H1 (cell line): ENCODE measurements around the gene DIP2C. TPM values are rescaled to one million over a fixed set of nuclear protein-coding genes. Genes with fewer than 3 reads are reported as not detected.

ENCODE experiments used
- CTCF ChIA-PET: fragments of 300-600 bp; sonication (Branson Sonifier 250); formaldehyde crosslinking; loops from one replicate; lab custom pipeline; 2021; ENCODE audit not compliant: partially characterized antibody; lab: Charles Lee
- POLR2A ChIA-PET: fragments of 300-600 bp; sonication (Branson Sonifier 250); formaldehyde crosslinking; loops from one replicate; lab custom pipeline; 2021; ENCODE audit warnings: inconsistent platforms; ENCODE audit not compliant: partially characterized antibody; lab: Charles Lee
- DNase-seq, 2 experiments: peaks; one replicate each; pipeline versions ENCODE4 v3.0.0 to v3.0.0-alpha.2; 2010 to 2022; ENCODE audit warnings: low spot score in 2 of 2, low read depth in 1 of 2, mixed read lengths in 1 of 2
- FAIRE-seq: peaks from 2 replicates; lab custom pipeline; 2011; peaks lifted over from hg19 to GRCh38; lab: Jason Lieb, UNC
- H2AFZ ChIP-seq: 2 replicates; pipeline ENCODE4 v1.8.1; 2012; ENCODE audit warnings: low read length, inconsistent platforms
- H2AK5ac ChIP-seq: 2 replicates; pipeline ENCODE4 v1.6.1; 2013; ENCODE audit warnings: low read depth, low read length
- H2BK120ac ChIP-seq: replicated peaks from 2 replicates; pipeline ENCODE3; 2013; ENCODE audit warnings: low read depth, low read length, inconsistent platforms
- H2BK12ac ChIP-seq: 2 replicates; pipeline ENCODE4 v1.6.1; 2013; ENCODE audit warnings: low read depth, low read length
- H2BK15ac ChIP-seq: 2 replicates; pipeline ENCODE4 v1.6.1; 2013; ENCODE audit warnings: low read length
- H2BK20ac ChIP-seq: 2 replicates; pipeline ENCODE4 v1.6.1; 2013; ENCODE audit warnings: low read length
- H2BK5ac ChIP-seq: 2 replicates; pipeline ENCODE4 v1.6.1; 2013; ENCODE audit warnings: low read depth, low read length
- H3K14ac ChIP-seq: 2 replicates; pipeline ENCODE4 v1.6.1; 2013; ENCODE audit warnings: inconsistent platforms; ENCODE audit not compliant: insufficient read length
- H3K18ac ChIP-seq: 2 replicates; pipeline ENCODE4 v1.6.1; 2013; ENCODE audit warnings: low read length; ENCODE audit errors: extremely low read depth
- H3K23ac ChIP-seq: 2 replicates; pipeline ENCODE4 v1.6.1; 2013; ENCODE audit warnings: inconsistent platforms; ENCODE audit not compliant: insufficient read length
- H3K23me2 ChIP-seq: 2 replicates; pipeline ENCODE4 v1.6.1; 2013; ENCODE audit warnings: low read depth, low read length
- H3K27ac ChIP-seq: 2 replicates; pipeline ENCODE4 v1.6.1; 2011; ENCODE audit warnings: low read depth, low read length, inconsistent platforms
- H3K27me3 ChIP-seq, 4 experiments: replicated peaks in 1 of 4; 1 replicate in 1 of 4; 2 replicates in 3 of 4; pipeline versions ENCODE4 v1.6.1 to v1.8.1; 2011 to 2013; ENCODE audit warnings: low read length in 3 of 4, mild to moderate bottlenecking in 3 of 4, inconsistent platforms in 2 of 4, mixed read lengths in 2 of 4, moderate library complexity in 1 of 4; ENCODE audit not compliant: control insufficient read depth in 3 of 4, insufficient read depth in 3 of 4; ENCODE audit errors: extremely low read depth in 1 of 4
- H3K36me3 ChIP-seq, 4 experiments: 2 replicates each; pipeline versions ENCODE4 v1.6.1 to v1.8.1; 2011 to 2013; ENCODE audit warnings: mild to moderate bottlenecking in 4 of 4, low read length in 3 of 4, moderate library complexity in 2 of 4, control low read depth in 1 of 4, inconsistent platforms in 1 of 4; ENCODE audit not compliant: insufficient read depth in 4 of 4, control insufficient read depth in 2 of 4
- H3K4ac ChIP-seq: replicated peaks from 2 replicates; pipeline ENCODE3; 2013; ENCODE audit warnings: low read length, low read depth, mixed read lengths, inconsistent platforms; ENCODE audit not compliant: insufficient read length
- H3K4me1 ChIP-seq, 4 experiments: replicated peaks in 1 of 4; 1 replicate in 1 of 4; 2 replicates in 3 of 4; pipeline versions ENCODE4 v1.6.1 to v1.8.1; 2011 to 2013; ENCODE audit warnings: low read length in 3 of 4, inconsistent platforms in 2 of 4, mixed read lengths in 1 of 4; ENCODE audit not compliant: insufficient read depth in 4 of 4, control insufficient read depth in 3 of 4
- H3K4me2 ChIP-seq, 2 experiments: 2 replicates each; pipeline versions ENCODE4 v1.6.1 to v1.8.1; 2011 to 2013; ENCODE audit warnings: low read depth in 2 of 2, low read length in 2 of 2, control low read depth in 1 of 2, inconsistent platforms in 1 of 2, mild to moderate bottlenecking in 1 of 2; ENCODE audit not compliant: insufficient read depth in 1 of 2
- H3K4me3 ChIP-seq, 4 experiments: fragments of 200-600, 300-600 bp in 1 of 4; sonication (generic), shearing (Covaris generic), sonication (Bioruptor Twin) in 1 of 4; 2 replicates each; pipeline versions ENCODE4 v1.5.1 to v1.8.1; 2011 to 2016; ENCODE audit warnings: low read length in 4 of 4, low read depth in 3 of 4, control low read depth in 2 of 4, inconsistent platforms in 2 of 4, mild to moderate bottlenecking in 2 of 4, mixed read lengths in 1 of 4, moderate library complexity in 1 of 4; ENCODE audit not compliant: insufficient read depth in 2 of 4; ENCODE audit errors: extremely low read depth in 1 of 4
- H3K56ac ChIP-seq: replicated peaks from 2 replicates; pipeline ENCODE3; 2013; ENCODE audit warnings: low read depth, mild to moderate bottlenecking, mixed read lengths, low read length, inconsistent platforms; ENCODE audit not compliant: insufficient read length
- H3K79me1 ChIP-seq: 2 replicates; pipeline ENCODE4 v1.6.1; 2013; ENCODE audit warnings: low read depth, low read length, control low read depth
- H3K79me2 ChIP-seq, 2 experiments: 2 replicates each; pipeline versions ENCODE4 v1.6.1 to v1.8.1; 2012 to 2013; ENCODE audit warnings: low read length in 2 of 2, mild to moderate bottlenecking in 2 of 2, inconsistent platforms in 1 of 2; ENCODE audit not compliant: insufficient read depth in 2 of 2, control insufficient read depth in 1 of 2
- H3K9ac ChIP-seq, 4 experiments: replicated peaks in 1 of 4; 1 replicate in 1 of 4; 2 replicates in 3 of 4; pipeline versions ENCODE4 v1.6.1 to v1.8.1; 2011 to 2013; ENCODE audit warnings: low read depth in 3 of 4, low read length in 3 of 4, control low read depth in 2 of 4, mild to moderate bottlenecking in 2 of 4, moderate library complexity in 2 of 4, inconsistent platforms in 1 of 4; ENCODE audit errors: extremely low read depth in 1 of 4
- H3K9me3 ChIP-seq, 2 experiments: 2 replicates each; pipeline versions ENCODE4 v1.6.1 to v1.8.1; 2012 to 2013; ENCODE audit warnings: mild to moderate bottlenecking in 2 of 2, moderate library complexity in 2 of 2, control low read depth in 1 of 2, inconsistent platforms in 1 of 2, low read depth in 1 of 2, low read length in 1 of 2, mixed read lengths in 1 of 2; ENCODE audit not compliant: insufficient read depth in 2 of 2
- H4K20me1 ChIP-seq, 2 experiments: replicated peaks in 1 of 2; 2 replicates each; pipeline versions ENCODE3 to v1.8.1; 2011 to 2013; ENCODE audit warnings: inconsistent platforms in 2 of 2, low read length in 2 of 2, mild to moderate bottlenecking in 1 of 2; ENCODE audit not compliant: insufficient read depth in 2 of 2, control insufficient read depth in 1 of 2
- H4K5ac ChIP-seq: 2 replicates; pipeline ENCODE4 v1.6.1; 2013; ENCODE audit warnings: low read length, low read depth, mixed read lengths, inconsistent platforms; ENCODE audit not compliant: insufficient read length
- H4K8ac ChIP-seq: 2 replicates; pipeline ENCODE4 v1.8.0; 2013; ENCODE audit warnings: mild to moderate bottlenecking, moderate library complexity, low read length, inconsistent platforms; ENCODE audit not compliant: insufficient read depth; ENCODE audit errors: extremely low read depth
- H4K91ac ChIP-seq: replicated peaks from 2 replicates; pipeline ENCODE3; 2013; ENCODE audit warnings: low read length, mixed read lengths, inconsistent platforms; ENCODE audit not compliant: insufficient read length
- CREB1 ChIP-seq: IDR thresholded peaks from 2 replicates; pipeline ENCODE4 v1.6.1; 2012; ENCODE audit warnings: inconsistent platforms
- WGBS, 2 experiments: shearing (Covaris generic) in 1 of 2; methylation state at CpG; one replicate each; pipeline versions ENCODE4 v1.1.6 to v1.1.7; 2013 to 2015; ENCODE audit warnings: low lambda C conversion rate in 2 of 2, mixed read lengths in 2 of 2, inconsistent platforms in 1 of 2, low coverage in 1 of 2, missing lambda C conversion rate in 1 of 2; ENCODE audit not compliant: insufficient replicate concordance in 2 of 2, insufficient coverage in 1 of 2, insufficient read length in 1 of 2; ENCODE audit errors: extremely low coverage in 1 of 2, missing lambda C conversion rate in 1 of 2; 5-methylcytosine and 5-hydroxymethylcytosine counted together
- polyA plus RNA-seq, 7 experiments: library from polyadenylated mRNA; depleted of rRNA in 3 of 7; stranded (reverse) in 5 of 7; unstranded in 2 of 7; fragments of >200 nt in 5 of 7; fragments of 200-250 nt in 2 of 7; gene quantifications; 1 replicate in 5 of 7; 2 replicates in 1 of 7; 4 replicates in 1 of 7; pipeline versions ENCODE4 v1.2.1 to v1.2.3, GENCODE V29; 2011 to 2013; ENCODE audit warnings: missing spikeins in 2 of 7, mixed read lengths in 2 of 7
- total RNA-seq: library from RNA; stranded (reverse); fragmentation: NEBNext Ultra II Directional; extraction: Animal tissue kit (Norgen Biotek cat#: 25700); gene quantifications from 2 replicates; pipeline ENCODE4 v1.2.1, GENCODE V29; 2021

Gene DIP2C
- total and polyA plus RNA-seq, 2 of the 8 experiments (the other 6 are each of a cell fraction or from before 2014, with no cell fraction given), result 3.8 to 9.3 TPM

- POLR2A ChIA-PET, result no interaction called here
- FAIRE-seq, result no peak
- Histone ChIP-seq H2AK5ac (no peak overlapping the region), H3K4me3 (no peak overlapping the region), H4K8ac (no peak overlapping the region), H2BK5ac (no peak overlapping the region), H2AFZ (no peak overlapping the region), H4K91ac (no peak overlapping the region), H2BK12ac (no peak overlapping the region), H3K18ac (no peak overlapping the region), H3K79me2 (peaks cover 0 to 8% of the 10 kb centered on the region in 2 experiments; a peak in 1 of 4 replicates), H3K36me3 (no peaks in the 10 kb centered on the region), H3K9me3 (no peaks in the 10 kb centered on the region), H3K9ac (no peak overlapping the region), H4K5ac (no peak overlapping the region), H3K27ac (no peak overlapping the region), H3K4me1 (no peaks in the 10 kb centered on the region; a peak in 1 of 7 replicates), H3K23me2 (no peaks in the 10 kb centered on the region), H3K79me1 (peaks cover 8% of the 10 kb centered on the region), H3K4me2 (no peak overlapping the region), H3K56ac (no peak overlapping the region), H3K4ac (no peak overlapping the region), H4K20me1 (peaks cover 1 to 7% of the 10 kb centered on the region in 2 experiments), H2BK120ac (no peak overlapping the region), H3K14ac (no peak overlapping the region), H2BK20ac (no peak overlapping the region), H2BK15ac (no peak overlapping the region), H3K23ac (no peak overlapping the region), H3K27me3 (no peaks in the 10 kb centered on the region; a peak in 1 of 7 replicates)
- CTCF ChIA-PET, result interaction anchor here (0.6 to 0.8 kb wide), 2 partner anchors 23 to 35 kb away, joined by 3 read pairs; no protein-coding TSS in a partner anchor
- DNase-seq, result no peak
- no peak for TF ChIP-seq CREB1
- WGBS, 2 experiments, result 91% methylated on average over 11 of the region's 11 CpGs; no CpG with 5 or more reads in 1 of the 2 experiments
Observed at GRCh38 chr10:586716-587115, 102.8 kb downstream of the DIP2C start.
